DMS 273 treated with DMSO at 0.1 percent for 48 hours (cell line): ENCODE measurements around the gene CCDC61.

Experiments
- DNase-seq: peaks from one replicate; lab custom pipeline; 2025; lab: John Stamatoyannopoulos, UW

The CCDC61 gene, protein sequence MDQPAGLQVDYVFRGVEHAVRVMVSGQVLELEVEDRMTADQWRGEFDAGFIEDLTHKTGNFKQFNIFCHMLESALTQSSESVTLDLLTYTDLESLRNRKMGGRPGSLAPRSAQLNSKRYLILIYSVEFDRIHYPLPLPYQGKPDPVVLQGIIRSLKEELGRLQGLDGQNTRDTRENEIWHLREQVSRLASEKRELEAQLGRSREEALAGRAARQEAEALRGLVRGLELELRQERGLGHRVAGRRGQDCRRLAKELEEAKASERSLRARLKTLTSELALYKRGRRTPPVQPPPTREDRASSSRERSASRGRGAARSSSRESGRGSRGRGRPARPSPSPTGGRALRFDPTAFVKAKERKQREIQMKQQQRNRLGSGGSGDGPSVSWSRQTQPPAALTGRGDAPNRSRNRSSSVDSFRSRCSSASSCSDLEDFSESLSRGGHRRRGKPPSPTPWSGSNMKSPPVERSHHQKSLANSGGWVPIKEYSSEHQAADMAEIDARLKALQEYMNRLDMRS

DNA sequence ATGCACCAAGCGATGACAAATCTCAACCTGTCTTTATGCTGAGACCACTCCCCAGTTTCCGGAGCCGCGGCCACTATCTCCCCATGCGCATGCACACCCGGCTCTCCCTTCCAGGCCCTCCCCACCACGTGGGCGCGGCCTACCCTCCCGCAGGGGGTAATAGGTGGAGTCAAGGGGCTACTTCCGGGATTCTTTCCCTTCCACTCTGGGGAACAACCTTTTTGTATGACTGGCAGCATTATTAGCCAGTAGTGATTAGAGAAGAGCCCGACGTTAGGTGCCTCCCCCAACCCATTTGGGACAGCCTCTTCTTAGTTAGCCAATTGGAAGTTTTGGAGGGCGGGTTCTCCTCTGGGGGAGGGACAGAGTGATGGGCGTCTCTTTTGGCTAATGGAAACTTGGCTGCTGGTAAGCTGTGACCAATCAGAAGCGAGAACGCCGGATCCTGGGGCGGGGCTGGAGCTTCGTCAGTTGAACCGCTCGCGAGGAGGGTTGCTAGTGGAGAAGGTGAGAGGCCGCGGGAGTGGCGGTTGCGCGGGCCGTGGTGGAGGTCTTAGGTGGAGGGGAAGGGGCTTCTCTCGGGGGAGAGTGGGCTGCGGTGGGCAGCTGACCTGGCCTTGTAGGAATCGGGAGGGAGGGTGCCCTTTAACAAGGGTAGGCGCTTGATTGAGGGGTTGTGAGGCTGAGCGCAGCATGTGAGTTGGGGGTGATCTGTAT, at the start of gene CCDC61:
CCDC61 (plus strand) TSS at position 470 of the 717 bp plus-strand sequence. CDS start 7,552 bp downstream, outside the sequence.
- DNase-seq, result peak; percentile 99

- no peak for DNase-seq
Measured at GRCh38 chr19:45947926-45948325, 47.3 kb upstream of the CCDC61 start.

DNA sequence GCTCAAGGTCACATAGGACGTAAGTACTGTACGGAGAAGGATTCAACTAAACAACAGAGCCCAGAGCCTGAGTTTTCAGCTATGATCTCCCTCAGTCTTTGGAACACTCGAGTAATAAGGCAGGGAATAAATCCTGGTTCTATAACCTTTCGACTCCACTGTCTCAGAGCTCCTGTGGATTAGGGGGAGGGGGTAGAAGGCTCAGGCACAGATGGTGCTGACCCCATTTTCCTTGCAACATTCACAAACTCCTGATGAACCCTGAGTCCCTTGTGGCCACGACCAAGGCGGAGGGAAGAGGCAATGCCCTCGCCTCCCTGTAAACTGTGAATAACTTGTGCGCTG, 43.0 kb upstream of the CCDC61 start:
- no peak for DNase-seq

GRCh38 chr19:45952686-45953505, 42.4 kb upstream of the CCDC61 start:
- DNase-seq, result no peak

DNA sequence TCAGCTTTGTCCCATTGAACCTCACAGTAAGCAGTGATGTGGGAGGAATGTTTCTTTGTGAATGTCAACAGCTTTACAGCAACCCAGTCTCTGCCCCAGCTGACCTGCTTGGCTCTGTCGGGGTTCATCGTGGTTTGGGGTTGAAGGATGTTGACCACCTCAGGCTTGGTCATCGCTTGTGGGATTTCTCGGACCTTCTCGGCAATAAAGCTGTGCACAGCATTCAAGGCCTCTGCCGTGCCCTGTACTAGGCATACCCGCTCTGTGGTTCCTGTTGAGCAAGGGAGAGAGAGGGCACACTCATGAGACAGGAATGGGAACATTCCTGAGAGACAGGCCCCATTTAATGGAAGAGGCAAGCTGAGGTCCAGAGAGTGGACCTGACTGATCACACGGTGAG, 41.6 kb upstream of the CCDC61 start:
- DNase-seq, result no peak

- no peak for DNase-seq
Measured at GRCh38 chr19:45954156-45954555, 41.1 kb upstream of the CCDC61 start.

- no peak for DNase-seq
Measured at GRCh38 chr19:45955905-45956608, 39.2 kb upstream of the CCDC61 start.

GRCh38 chr19:45958320-45958719, 36.9 kb upstream of the CCDC61 start:
- DNase-seq, result no peak

DNA sequence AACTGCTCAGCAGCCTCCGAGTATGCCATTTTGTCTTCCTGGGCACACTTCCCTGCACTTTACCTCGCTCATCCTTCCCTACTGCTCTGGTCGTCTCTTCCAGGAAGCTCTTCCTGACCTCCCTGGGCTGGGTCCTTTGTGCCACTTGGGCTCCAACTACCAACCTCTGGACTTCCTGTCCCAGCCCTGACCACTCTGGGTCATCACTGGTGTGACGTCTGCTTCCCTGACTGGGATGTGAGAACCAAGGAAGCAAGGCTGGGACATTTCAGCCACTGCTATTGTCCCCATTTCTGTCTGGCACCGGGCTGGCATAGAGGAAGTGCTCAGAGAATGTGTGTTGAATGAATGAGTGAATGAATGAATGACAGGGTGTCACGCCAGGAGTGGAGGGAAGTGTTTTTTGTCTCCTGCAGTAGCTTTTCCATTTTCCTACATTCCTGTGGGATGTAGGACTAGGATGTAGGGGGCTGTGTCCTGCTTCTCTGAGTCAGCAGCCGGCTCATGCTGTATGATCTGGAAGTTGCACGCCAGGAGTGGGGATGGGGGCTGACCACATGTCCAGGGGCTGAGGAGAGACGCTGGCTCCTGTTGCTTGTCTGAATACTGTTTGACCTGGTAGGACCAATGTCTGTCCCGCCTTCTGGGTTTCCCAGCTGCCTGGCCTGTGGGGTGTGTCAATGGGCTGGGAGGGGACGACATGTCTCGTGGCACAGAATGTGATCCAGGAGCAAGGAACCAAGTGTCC, 36.3 kb upstream of the CCDC61 start:
- no peak for DNase-seq

- DNase-seq, result no peak
Measured at GRCh38 chr19:45959517-45960025, 35.7 kb upstream of the CCDC61 start.

GRCh38 chr19:45960595-45961235, 34.6 kb upstream of the CCDC61 start:
- no peak for DNase-seq

DNA sequence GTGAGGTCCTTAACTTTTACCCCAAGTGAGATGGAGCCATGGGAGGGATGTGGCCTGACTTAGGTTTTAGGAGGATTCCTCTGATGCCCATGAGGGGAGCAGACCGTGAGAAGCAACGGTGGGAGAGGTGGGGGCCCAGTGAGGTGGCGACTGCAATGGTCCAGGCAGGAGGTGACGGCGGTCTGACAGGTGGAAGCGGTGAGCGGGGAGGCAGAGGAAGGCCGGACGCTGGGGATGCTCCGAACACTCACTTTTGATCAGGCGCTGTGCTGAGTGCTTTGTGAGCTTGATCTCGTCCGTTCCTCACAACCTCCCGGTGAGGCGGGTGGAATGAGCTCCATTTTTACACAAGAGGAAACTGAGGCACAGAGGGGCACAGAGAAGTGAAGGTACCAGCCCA, 33.2 kb upstream of the CCDC61 start:
- DNase-seq, result no peak

GRCh38 chr19:45967246-45967645, 28.0 kb upstream of the CCDC61 start:
- no peak for DNase-seq

DNA sequence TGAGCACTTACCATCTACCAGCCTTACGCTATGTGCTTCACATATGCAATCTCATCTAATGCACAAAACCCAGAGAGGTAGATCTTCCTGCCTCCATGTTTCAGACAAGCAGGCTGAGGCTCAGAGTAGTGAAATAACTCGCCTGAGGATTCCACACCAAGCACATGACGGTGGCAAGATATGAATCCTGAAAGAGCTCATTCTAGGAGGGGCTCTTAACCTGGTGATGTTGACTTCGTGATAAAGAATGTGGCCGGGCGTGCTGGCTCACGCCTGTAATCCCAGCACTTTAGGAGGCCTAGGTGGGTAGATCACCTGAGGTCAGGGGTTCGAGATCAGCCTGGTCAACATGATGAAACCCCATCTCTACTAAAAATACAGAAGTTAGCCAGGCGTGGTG, 26.6 kb upstream of the CCDC61 start:
- no peak for DNase-seq

DNA sequence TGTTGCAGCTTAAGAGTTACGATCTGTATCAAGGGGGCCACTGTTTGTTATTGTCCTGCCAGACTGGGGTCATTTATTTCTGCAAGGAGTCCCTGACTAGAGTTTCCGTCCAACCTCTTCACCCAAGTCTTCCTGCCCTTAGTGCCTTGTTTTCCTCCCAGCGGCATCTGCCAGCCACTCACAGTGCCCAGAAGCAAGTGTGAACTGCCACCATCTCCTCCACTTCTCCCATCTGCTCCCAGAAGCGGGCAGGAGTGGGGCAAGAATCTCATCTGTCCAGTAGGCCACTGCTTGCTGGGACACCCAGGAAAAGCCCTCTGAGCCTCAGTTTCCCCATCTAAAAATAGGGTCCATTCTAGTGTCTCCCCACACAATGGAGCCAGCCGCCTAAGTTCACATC, 25.6 kb upstream of the CCDC61 start:
- DNase-seq, result no peak

DNA sequence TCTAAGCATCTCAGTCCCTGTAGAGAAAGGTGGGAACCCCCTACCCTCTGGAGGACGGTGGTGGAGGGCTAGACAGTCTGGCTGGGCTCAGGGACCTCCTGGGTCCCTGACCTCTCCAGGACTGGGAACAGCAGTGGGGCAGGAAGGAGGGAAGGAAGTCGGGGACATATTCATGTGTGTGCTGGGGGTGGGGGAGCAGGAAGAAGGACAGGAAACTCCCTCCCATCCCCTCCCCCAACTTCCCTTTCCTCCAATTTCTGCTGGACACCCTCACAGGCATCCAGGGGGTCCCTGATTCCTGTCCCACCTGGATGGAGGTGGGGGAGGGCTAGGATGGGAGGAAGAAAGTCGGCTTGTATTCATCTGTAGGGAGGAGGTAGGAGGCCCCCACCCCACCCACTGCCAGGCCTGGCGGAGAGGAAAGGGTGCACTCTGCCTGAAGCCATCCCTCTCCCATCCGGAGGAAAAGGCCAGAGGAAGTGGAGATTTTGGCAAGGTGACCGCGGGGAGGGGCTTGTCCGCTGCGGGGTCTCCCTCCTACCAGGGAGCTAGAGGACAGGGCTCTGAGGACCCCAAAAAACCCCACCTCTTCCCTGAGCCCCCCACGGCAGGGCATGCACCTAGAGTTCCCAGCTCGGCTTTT, 23.9 kb upstream of the CCDC61 start:
- no peak for DNase-seq

DNA sequence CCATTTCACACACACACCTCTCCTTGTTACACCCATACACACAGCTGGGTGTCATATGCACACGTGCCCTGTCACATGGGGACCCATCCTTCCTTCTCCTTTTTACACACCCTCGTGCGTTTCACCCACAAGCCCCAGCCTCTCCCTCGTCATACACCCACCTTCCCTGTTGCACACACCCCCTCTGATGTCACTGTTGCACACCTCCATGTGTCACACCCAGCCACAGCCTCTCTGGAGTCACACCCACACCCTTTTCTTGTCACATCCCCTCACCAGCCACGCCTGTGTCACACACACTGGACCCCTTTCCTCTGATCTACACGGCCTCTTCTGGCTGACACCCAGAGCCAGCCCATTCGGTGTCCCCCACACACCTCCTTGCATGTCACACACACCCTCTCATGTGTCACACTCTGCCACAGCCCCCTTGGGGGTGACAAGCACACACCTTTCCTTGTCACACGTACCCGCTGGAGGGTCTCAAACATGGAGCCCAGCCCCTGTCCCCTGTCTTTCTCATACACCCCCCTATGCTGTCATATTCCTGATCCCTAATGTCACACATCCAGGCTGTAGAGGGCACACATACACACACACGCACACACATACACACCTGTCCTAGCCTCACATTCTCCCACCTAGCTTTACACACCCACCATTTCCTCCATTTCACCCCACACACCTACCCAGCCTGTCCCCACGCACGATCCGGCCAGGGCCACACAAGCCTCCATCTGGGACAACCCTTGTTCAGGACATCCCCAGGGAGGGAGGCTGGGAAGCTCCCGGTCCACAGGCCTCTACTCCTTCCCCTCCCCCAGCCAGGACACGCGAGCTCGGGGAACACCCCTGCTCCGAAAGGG, 23.0 kb upstream of the CCDC61 start:
- no peak for DNase-seq

DNA sequence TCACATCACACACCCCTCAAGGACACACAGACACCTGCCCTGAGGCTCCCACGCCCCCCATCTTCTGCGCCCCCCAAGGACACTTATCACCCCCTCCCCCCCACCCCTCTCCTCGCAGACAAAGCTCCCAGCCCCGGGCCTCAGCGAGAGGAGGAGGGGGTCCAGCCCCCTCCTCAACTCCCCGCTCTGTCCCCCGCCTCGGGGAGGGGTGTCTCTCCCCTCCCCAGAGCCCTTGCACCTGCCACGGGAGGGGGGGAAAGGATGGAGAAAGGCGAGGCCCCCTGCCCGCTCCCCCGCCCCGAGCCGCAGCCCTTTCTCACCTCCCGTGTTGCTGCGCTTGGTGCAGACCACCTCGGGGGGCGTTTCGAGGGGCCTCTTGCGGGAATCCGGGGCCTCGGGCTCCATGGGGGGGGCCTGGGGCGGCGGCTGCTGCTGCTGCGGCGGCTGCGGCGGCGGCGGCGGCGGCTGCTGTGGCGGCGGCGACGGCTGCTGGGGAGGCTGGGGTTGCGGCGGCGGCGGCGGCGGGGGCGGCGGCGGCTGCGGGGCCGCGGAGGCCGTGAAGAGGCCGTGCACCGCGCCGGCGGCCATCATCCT, 22.2 kb upstream of the CCDC61 start:
- no peak for DNase-seq
